NCI-H446 (cell line): ENCODE results near the gene RIPOR1.

Source experiments
- DNase-seq, 2 experiments: peaks; one replicate each; lab custom pipeline; 2025; lab: John Stamatoyannopoulos, UW

RIPOR1 gene

GRCh38 chr16:67539691-67540635 is 11.3 kb downstream of the RIPOR1 start:
- DNase-seq: no peak

GRCh38 chr16:67540756-67541155 is 12.1 kb downstream of the RIPOR1 start:
- DNase-seq: no peak

- DNase-seq: no peak
Measured at GRCh38 chr16:67541391-67542263, 13.0 kb downstream of the RIPOR1 start.

- no peak for DNase-seq
Measured at GRCh38 chr16:67542464-67542863, 13.8 kb downstream of the RIPOR1 start.

- no peak for DNase-seq
Measured at GRCh38 chr16:67543036-67543435, 14.4 kb downstream of the RIPOR1 start.

- DNase-seq: no peak
Measured at GRCh38 chr16:67543582-67543981, 15.0 kb downstream of the RIPOR1 start.

- no peak for DNase-seq
Measured at GRCh38 chr16:67544329-67544841, 15.8 kb downstream of the RIPOR1 start.

- no peak for DNase-seq
Measured at GRCh38 chr16:67544844-67545664, 16.4 kb downstream of the RIPOR1 start.

GRCh38 chr16:67545665-67546024 is 17.0 kb downstream of the RIPOR1 start:
- no peak for DNase-seq

- DNase-seq: no peak
Measured at GRCh38 chr16:67546091-67546501, 17.5 kb downstream of the RIPOR1 start.

- peak in 1 of 2 experiments; percentile 67 for DNase-seq
Measured at GRCh38 chr16:67546761-67547422, 18.3 kb downstream of the RIPOR1 start.

GRCh38 chr16:67547423-67548264 is 19.0 kb downstream of the RIPOR1 start:
- no peak for DNase-seq

- no peak for DNase-seq
Measured at GRCh38 chr16:67548265-67549126, 19.9 kb downstream of the RIPOR1 start.

GRCh38 chr16:67549240-67549639 is 20.6 kb downstream of the RIPOR1 start:
- DNase-seq: no peak

- no peak for DNase-seq
Measured at GRCh38 chr16:67549936-67550335, 21.3 kb downstream of the RIPOR1 start.

- no peak for DNase-seq
Measured at GRCh38 chr16:67551091-67551490, 22.5 kb downstream of the RIPOR1 start.

GRCh38 chr16:67551972-67552371 is 23.3 kb downstream of the RIPOR1 start:
- peak in 1 of 2 experiments; percentile 5 for DNase-seq

- DNase-seq: no peak
Measured at GRCh38 chr16:67552476-67552875, 23.8 kb downstream of the RIPOR1 start.

GRCh38 chr16:67555795-67556212 is 27.2 kb downstream of the RIPOR1 start:
- no peak for DNase-seq
